Breast epithelium (tissue), 4 donors: ENCODE results near the gene MYO1D. TPM values are rescaled to one million over a fixed set of nuclear protein-coding genes. Genes with fewer than 3 reads are reported as not detected.

Experiments used
- DNase-seq, 2 donors: peaks; one replicate each; pipeline ENCODE4 v3.0.0-alpha.2; 2019; ENCODE audit warnings: low spot score in 2 of 2
- H3K27ac ChIP-seq, 2 donors: fragments of 200-600 bp; sonication (generic) in 1 of 2; one replicate each; pipeline ENCODE4 v1.5.1; 2016 to 2019; ENCODE audit warnings: mild to moderate bottlenecking in 1 of 2
- H3K27me3 ChIP-seq, 2 donors: fragments of 200-600 bp; sonication (generic) in 1 of 2; one replicate each; pipeline versions ENCODE4 v1.5.1 to v1.6.0; 2017 to 2019; ENCODE audit warnings: control low read depth in 1 of 2, mild to moderate bottlenecking in 1 of 2
- H3K36me3 ChIP-seq: fragments of 200-600 bp; one replicate; pipeline ENCODE4 v1.5.1; 2019
- H3K4me1 ChIP-seq, 2 donors: fragments of 200-600 bp; sonication (generic); one replicate each; pipeline ENCODE4 v1.5.1; 2016 to 2019; ENCODE audit warnings: control low read depth in 1 of 2
- H3K4me3 ChIP-seq, 3 donors: fragments of 200-600 bp; sonication (generic); 1 replicate in 2 of 3; 2 replicates in 1 of 3; pipeline ENCODE4 v1.5.1; 2016 to 2019; ENCODE audit warnings: mild to moderate bottlenecking in 3 of 3, moderate library complexity in 2 of 3
- H3K9me3 ChIP-seq, 2 donors: fragments of 200-600 bp; sonication (generic) in 1 of 2; one replicate each; pipeline ENCODE4 v1.5.1; 2016 to 2019; ENCODE audit warnings: control low read depth in 1 of 2
- CTCF ChIP-seq, 3 donors: fragments of 450-650 bp; IDR thresholded peaks; one replicate each; pipeline ENCODE4 v1.5.1; 2016 to 2017; ENCODE audit warnings: antibody characterized with exemption in 3 of 3, mild to moderate bottlenecking in 3 of 3, moderate library complexity in 3 of 3
- POLR2A ChIP-seq: fragments of 450-650 bp; IDR thresholded peaks from one replicate; pipeline ENCODE4 v1.6.1; 2016; ENCODE audit warnings: antibody characterized with exemption, mild to moderate bottlenecking, moderate library complexity
- POLR2AphosphoS5 ChIP-seq, 3 donors: sonication (generic); formaldehyde crosslinking; IDR thresholded peaks; one replicate each; pipeline ENCODE4 v1.6.1; 2017; ENCODE audit warnings: antibody characterized with exemption in 3 of 3
- intact Hi-C: fragments of 100-400 bp; cut with DNase I; formaldehyde crosslinking; loops from one replicate; pipeline ENCODE4 v1.15.1; 2023; ENCODE audit warnings: low total_unique reads
- total RNA-seq, 3 donors: library from RNA; depleted of rRNA; stranded (reverse); fragments of >200 nt; gene quantifications; one replicate each; pipeline ENCODE4 v1.1.0, GENCODE V29; 2016

The MYO1D gene
- total RNA-seq, 3 donors from 2014 or later: 54.4 to 114 (median 76.7) TPM

- H3K27ac ChIP-seq: no peak overlapping the region
- H3K4me3 ChIP-seq: no peak overlapping the region
- DNase-seq: no peak
- H3K27me3 ChIP-seq: no peaks in the 10 kb centered on the region
- H3K9me3 ChIP-seq: no peaks in the 10 kb centered on the region
- no peaks in the 10 kb centered on the region for H3K4me1 ChIP-seq
- no peaks in the 10 kb centered on the region for H3K36me3 ChIP-seq
- TF ChIP-seq CTCF (IDR thresholded peaks at IDR 0.05): no peak
- no peak for TF ChIP-seq POLR2A
- no peak for TF ChIP-seq POLR2AphosphoS5 (IDR thresholded peaks at IDR 0.05)
- intact Hi-C loops: no loop called here
Observed at GRCh38 chr17:32493976-32494513, 382.9 kb downstream of the MYO1D start.

GRCh38 chr17:32493571-32493970, 383.4 kb downstream of the MYO1D start:
- Histone ChIP-seq H3K4me1 (no peaks in the 10 kb centered on the region), H3K27ac (no peak overlapping the region), H3K4me3 (no peak overlapping the region), H3K27me3 (no peaks in the 10 kb centered on the region), H3K36me3 (no peaks in the 10 kb centered on the region), H3K9me3 (no peaks in the 10 kb centered on the region)
- intact Hi-C loops: no loop called here
- no peak for DNase-seq
- TF ChIP-seq POLR2AphosphoS5 (IDR thresholded peaks at IDR 0.05): no peak
- TF ChIP-seq POLR2A: no peak
- no peak for TF ChIP-seq CTCF (IDR thresholded peaks at IDR 0.05)

- intact Hi-C loops: no loop called here
- H3K9me3 ChIP-seq: no peaks in the 10 kb centered on the region
- no peaks in the 10 kb centered on the region for H3K36me3 ChIP-seq
- H3K27me3 ChIP-seq: no peaks in the 10 kb centered on the region
- no peak for DNase-seq
- no peak overlapping the region for H3K4me3 ChIP-seq
- no peaks in the 10 kb centered on the region for H3K4me1 ChIP-seq
- H3K27ac ChIP-seq: no peak overlapping the region
- TF ChIP-seq POLR2A (no peak), CTCF (IDR thresholded peaks at IDR 0.05) (no peak), POLR2AphosphoS5 (IDR thresholded peaks at IDR 0.05) (no peak)
Observed at GRCh38 chr17:32492648-32493289, 384.2 kb downstream of the MYO1D start.

DNA sequence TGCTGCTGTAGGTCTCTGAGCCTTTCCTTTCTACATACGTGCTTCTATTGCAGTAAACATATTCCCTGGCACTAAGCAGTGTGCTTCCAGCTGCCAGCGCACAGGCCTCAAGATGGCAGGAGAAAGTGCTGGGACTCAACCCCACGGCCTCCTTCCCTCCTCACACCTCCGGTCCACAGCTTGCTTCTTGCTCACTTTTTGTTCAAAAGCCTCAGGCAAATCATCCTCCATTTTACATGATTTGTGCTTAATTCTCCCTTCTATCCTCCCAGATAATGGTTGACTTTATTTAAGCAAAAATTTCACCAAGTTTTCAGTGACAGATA, 384.7 kb downstream of the MYO1D start:
- no peak for DNase-seq
- intact Hi-C loops: no loop called here
- Histone ChIP-seq H3K27ac (no peak overlapping the region), H3K36me3 (no peaks in the 10 kb centered on the region), H3K4me3 (no peak overlapping the region), H3K9me3 (no peaks in the 10 kb centered on the region), H3K4me1 (no peaks in the 10 kb centered on the region), H3K27me3 (no peaks in the 10 kb centered on the region)
- TF ChIP-seq POLR2A: no peak
- TF ChIP-seq CTCF (IDR thresholded peaks at IDR 0.05): no peak
- no peak for TF ChIP-seq POLR2AphosphoS5 (IDR thresholded peaks at IDR 0.05)

DNA sequence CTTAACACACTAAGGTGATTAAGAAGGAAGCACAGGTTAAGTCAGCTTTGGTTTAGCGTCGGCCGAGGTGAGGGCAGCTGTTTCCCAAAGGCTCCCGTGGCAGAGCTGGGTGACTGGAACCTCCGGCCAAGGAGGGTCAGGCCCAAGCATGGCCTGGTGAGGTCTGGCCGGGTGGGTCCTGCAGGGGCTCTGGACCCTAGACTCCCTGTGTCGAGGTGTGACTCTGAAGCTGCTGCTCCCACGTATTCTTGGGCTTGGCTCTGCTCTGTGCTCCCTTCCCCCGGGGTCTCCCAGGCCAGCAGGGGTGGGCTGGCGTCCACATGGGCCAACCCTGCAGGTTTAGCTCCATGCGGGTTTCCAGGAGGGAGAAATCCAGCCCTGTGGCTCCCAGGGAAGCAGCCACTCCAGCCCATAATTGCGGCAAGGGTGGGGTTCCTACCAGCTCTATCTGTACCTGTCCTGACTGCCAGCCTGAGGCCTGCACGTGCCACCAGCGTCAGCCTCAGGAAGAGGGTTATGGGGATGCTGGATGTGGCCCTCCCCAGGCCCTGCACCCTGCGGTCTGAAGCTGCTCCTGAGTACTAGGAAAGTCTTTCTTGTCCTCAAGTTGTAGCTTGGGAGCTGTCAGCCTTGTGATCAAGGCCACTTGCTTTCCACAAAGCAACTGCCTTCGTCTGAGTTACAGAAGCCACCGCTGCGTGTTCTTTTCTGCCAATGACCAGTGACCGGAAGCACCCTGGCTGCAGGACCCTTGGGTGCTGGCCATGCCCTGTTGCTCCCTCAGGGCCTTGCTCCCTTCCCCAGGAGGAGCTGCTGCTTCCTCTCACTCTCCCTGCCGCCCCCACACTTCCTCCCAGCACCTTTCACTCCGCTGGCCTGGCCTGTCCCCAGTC, 385.3 kb downstream of the MYO1D start:
- Histone ChIP-seq H3K4me1 (no peaks in the 10 kb centered on the region), H3K27ac (no peak overlapping the region), H3K36me3 (no peaks in the 10 kb centered on the region), H3K27me3 (no peaks in the 10 kb centered on the region), H3K9me3 (no peaks in the 10 kb centered on the region), H3K4me3 (no peak overlapping the region)
- TF ChIP-seq POLR2A: no peak
- no peak for TF ChIP-seq CTCF (IDR thresholded peaks at IDR 0.05)
- TF ChIP-seq POLR2AphosphoS5 (IDR thresholded peaks at IDR 0.05): no peak
- DNase-seq: no peak
- intact Hi-C loops: no loop called here
